ENCODE measurements around the gene EPPIN. TPM values are rescaled to one million over a fixed set of nuclear protein-coding genes. Genes with fewer than 3 reads are reported as not detected.

EPPIN gene
- total and polyA plus RNA-seq, 2 of the 8 experiments (the other 6 are each of a cell fraction or from before 2014, with no cell fraction given) = 0.06 TPM; not detected in 1

DNA sequence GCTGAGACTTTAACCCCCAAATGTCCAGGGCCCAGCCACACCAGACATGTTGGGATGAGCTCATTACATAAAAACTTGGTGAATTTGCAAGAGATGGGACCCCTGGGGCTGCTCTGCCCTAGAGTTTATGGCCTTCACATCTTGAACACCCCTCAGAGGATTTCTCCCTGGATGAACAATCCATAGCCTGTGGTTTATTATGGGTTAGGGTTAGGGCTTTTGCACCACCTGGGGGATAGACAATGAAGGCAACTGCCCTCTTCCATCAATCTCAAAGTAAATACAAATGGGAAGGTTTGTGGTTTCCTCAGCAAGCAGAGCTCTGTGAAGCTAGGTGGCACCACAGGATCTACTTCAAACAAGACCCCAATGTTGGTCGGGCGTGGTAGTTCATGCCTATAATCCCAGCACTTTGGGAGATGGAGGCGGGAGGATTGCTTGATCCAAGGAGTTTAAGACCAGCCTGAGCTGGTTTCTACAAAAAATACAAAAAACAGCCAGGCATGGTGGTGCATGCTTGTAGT lies 49.2 kb downstream of the EPPIN start:
- H3K14ac ChIP-seq (ENCODE audit: insufficient read length) = no peak overlapping the region
- H3K4me2 ChIP-seq (ENCODE audit: insufficient read depth in 1 of 2, low read depth in 2 of 2, low read length in 2 of 2) = no peak overlapping the region
- H3K23ac ChIP-seq (ENCODE audit: insufficient read length) = no peak overlapping the region
- H3K9me3 ChIP-seq (ENCODE audit: insufficient read depth in 2 of 2, low read depth in 1 of 2, low read length in 1 of 2) = no peaks in the 10 kb centered on the region
- 95% methylated on average over 3 of the region's 3 CpGs; no CpG with 5 or more reads in 1 of the 2 experiments for WGBS, 2 experiments (ENCODE audit: extremely low coverage in 1 of 2, insufficient coverage in 1 of 2, insufficient read length in 1 of 2, insufficient replicate concordance in 2 of 2, low coverage in 1 of 2, low lambda C conversion rate in 2 of 2, missing lambda C conversion rate in 1 of 2)
- no peak overlapping the region for H2BK15ac ChIP-seq (ENCODE audit: low read length)
- no peak for FAIRE-seq
- H4K91ac ChIP-seq (replicated peaks; ENCODE audit: insufficient read length, low read length) = no peak overlapping the region
- H3K56ac ChIP-seq (replicated peaks; ENCODE audit: insufficient read length, low read depth, low read length) = no peak overlapping the region
- H3K4me1 ChIP-seq (replicated peaks in 1 of 4; ENCODE audit: control insufficient read depth in 3 of 4, insufficient read depth in 4 of 4, low read length in 3 of 4) = 0 out of 7 replicates have a peak, but pooled peaks cover 0 to 3% (median 0%) of the 10 kb centered on the region in 4 experiments
- H2AK5ac ChIP-seq (ENCODE audit: low read depth, low read length) = no peak overlapping the region
- TF ChIP-seq, protein P1, sequence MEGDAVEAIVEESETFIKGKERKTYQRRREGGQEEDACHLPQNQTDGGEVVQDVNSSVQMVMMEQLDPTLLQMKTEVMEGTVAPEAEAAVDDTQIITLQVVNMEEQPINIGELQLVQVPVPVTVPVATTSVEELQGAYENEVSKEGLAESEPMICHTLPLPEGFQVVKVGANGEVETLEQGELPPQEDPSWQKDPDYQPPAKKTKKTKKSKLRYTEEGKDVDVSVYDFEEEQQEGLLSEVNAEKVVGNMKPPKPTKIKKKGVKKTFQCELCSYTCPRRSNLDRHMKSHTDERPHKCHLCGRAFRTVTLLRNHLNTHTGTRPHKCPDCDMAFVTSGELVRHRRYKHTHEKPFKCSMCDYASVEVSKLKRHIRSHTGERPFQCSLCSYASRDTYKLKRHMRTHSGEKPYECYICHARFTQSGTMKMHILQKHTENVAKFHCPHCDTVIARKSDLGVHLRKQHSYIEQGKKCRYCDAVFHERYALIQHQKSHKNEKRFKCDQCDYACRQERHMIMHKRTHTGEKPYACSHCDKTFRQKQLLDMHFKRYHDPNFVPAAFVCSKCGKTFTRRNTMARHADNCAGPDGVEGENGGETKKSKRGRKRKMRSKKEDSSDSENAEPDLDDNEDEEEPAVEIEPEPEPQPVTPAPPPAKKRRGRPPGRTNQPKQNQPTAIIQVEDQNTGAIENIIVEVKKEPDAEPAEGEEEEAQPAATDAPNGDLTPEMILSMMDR (IDR thresholded peaks at IDR 0.05; ENCODE audit: control extremely low read depth in 1 of 3, insufficient read depth in 1 of 3, low read depth in 1 of 3, low read length in 3 of 3) = peak in 1 of 3 experiments; percentile 27; a peak in 1 of 4 replicates
- peak; percentile 32 to 47; a peak in 3 of 4 replicates for TF ChIP-seq RAD21 (IDR thresholded peaks at IDR 0.05 in 1 of 2, conservative IDR thresholded peaks at IDR 0.05 in 1 of 2; ENCODE audit: low read depth in 2 of 2, low read length in 2 of 2)
- TF ChIP-seq KDM1A (IDR thresholded peaks at IDR 0.05; ENCODE audit: borderline replicate concordance, low read length) = no peak
- no peaks in the 10 kb centered on the region for H3K79me1 ChIP-seq (ENCODE audit: low read depth, low read length)
- H3K27me3 ChIP-seq (replicated peaks in 1 of 4; ENCODE audit: control insufficient read depth in 3 of 4, extremely low read depth in 1 of 4, insufficient read depth in 3 of 4, low read length in 3 of 4) = no peaks in the 10 kb centered on the region
- no peak overlapping the region for H2BK12ac ChIP-seq (ENCODE audit: low read depth, low read length)
- no peak overlapping the region for H4K5ac ChIP-seq (ENCODE audit: insufficient read length, low read depth, low read length)
- H4K20me1 ChIP-seq (replicated peaks in 1 of 2; ENCODE audit: control insufficient read depth in 1 of 2, insufficient read depth in 2 of 2, low read length in 2 of 2) = no peaks in the 10 kb centered on the region
- H4K8ac ChIP-seq (ENCODE audit: extremely low read depth, insufficient read depth, low read length) = no peak overlapping the region
- no peak overlapping the region for H2BK20ac ChIP-seq (ENCODE audit: low read length)
- H3K23me2 ChIP-seq (ENCODE audit: low read depth, low read length) = no peaks in the 10 kb centered on the region
- ChIA-PET CTCF (ENCODE audit: partially characterized antibody) (interaction anchor here (0.5 to 2.7 kb wide), 14 partner anchors 12 to 388 kb away, joined by 3 to 22 read pairs (median 4); partner anchors contain the start of genes SPINT3 and WFDC6), POLR2A (ENCODE audit: partially characterized antibody) (interaction anchor here (2.0 kb wide), 1 partner anchor 7 kb away, joined by 7 read pairs; no protein-coding TSS in a partner anchor)
- no peak overlapping the region for H3K9ac ChIP-seq (replicated peaks in 1 of 4; ENCODE audit: extremely low read depth in 1 of 4, low read depth in 3 of 4, low read length in 3 of 4)
- no peaks in the 10 kb centered on the region for H3K79me2 ChIP-seq (ENCODE audit: control insufficient read depth in 1 of 2, insufficient read depth in 2 of 2, low read length in 2 of 2)
- peak in 1 of 2 experiments; percentile 27 for DNase-seq (ENCODE audit: low read depth in 1 of 2, low spot score in 2 of 2)
- no peak overlapping the region for H3K4me3 ChIP-seq (ENCODE audit: extremely low read depth in 1 of 4, insufficient read depth in 2 of 4, low read depth in 3 of 4, low read length in 4 of 4)
- H2BK120ac ChIP-seq (replicated peaks; ENCODE audit: low read depth, low read length) = no peak overlapping the region
- no peak overlapping the region for H3K4ac ChIP-seq (replicated peaks; ENCODE audit: insufficient read length, low read depth, low read length)
- no peak overlapping the region for H2AFZ ChIP-seq (ENCODE audit: low read length)
- H3K27ac ChIP-seq (ENCODE audit: low read depth, low read length) = no peak overlapping the region
- H3K18ac ChIP-seq (ENCODE audit: extremely low read depth, low read length) = no peak overlapping the region
- H2BK5ac ChIP-seq (ENCODE audit: low read depth, low read length) = no peak overlapping the region
- H3K36me3 ChIP-seq (ENCODE audit: control insufficient read depth in 2 of 4, insufficient read depth in 4 of 4, low read length in 3 of 4) = no peaks in the 10 kb centered on the region
